Erythroblast (primary cell): ENCODE data around the gene NR3C2.

Experiments used
- GATA1 ChIP-seq: IDR thresholded peaks from 2 replicates; pipeline ENCODE4 v1.6.1; 2011; ENCODE audit warnings: low read depth, mild to moderate bottlenecking, control low read depth, low read length, moderate library complexity
- POLR2A ChIP-seq: IDR thresholded peaks from 2 replicates; pipeline ENCODE4 v1.6.1; 2011; ENCODE audit warnings: mild to moderate bottlenecking, low read length

DNA sequence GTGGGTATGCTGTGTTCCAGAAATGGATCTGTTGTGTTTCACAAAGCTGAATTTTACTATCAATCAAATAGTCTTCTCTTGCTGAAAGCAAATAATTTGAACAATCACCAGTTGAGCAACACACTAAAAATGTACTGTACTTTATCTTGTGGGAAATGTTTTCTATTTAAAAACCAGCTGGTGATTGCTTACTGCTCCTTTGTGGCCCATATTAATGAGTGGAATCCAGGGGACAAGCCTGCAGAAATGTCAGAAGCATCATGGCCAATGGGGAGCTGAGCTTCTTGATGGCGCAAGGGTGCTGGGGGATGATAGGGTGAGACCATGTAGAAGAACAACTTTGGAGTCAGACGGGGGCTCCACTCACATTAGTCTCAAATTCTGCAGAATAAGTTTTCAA, 364.2 kb downstream of the NR3C2 start:
- TF ChIP-seq POLR2A = no peak
- no peak for TF ChIP-seq GATA1
